Upper lobe of left lung (tissue), 4 donors: ENCODE measurements around the gene SERPINB6.

ENCODE experiments used
- CTCF ChIP-seq, 6 experiments: fragments of 450-650 bp in 4 of 6; fragments of 200-600 bp in 2 of 6; sonication (generic) in 2 of 6; IDR thresholded peaks; one replicate each; pipeline ENCODE4 v1.5.1; 2016 to 2019; ENCODE audit warnings: antibody characterized with exemption in 6 of 6
- POLR2A ChIP-seq, 4 donors: fragments of 450-650 bp; IDR thresholded peaks; one replicate each; pipeline ENCODE4 v1.5.1; 2016 to 2017; ENCODE audit warnings: antibody characterized with exemption in 4 of 4, mild to moderate bottlenecking in 2 of 4
- POLR2AphosphoS5 ChIP-seq, 2 donors: sonication (generic); formaldehyde crosslinking; IDR thresholded peaks; one replicate each; pipeline ENCODE4 v1.5.1; 2017; ENCODE audit warnings: antibody characterized with exemption in 2 of 2

DNA sequence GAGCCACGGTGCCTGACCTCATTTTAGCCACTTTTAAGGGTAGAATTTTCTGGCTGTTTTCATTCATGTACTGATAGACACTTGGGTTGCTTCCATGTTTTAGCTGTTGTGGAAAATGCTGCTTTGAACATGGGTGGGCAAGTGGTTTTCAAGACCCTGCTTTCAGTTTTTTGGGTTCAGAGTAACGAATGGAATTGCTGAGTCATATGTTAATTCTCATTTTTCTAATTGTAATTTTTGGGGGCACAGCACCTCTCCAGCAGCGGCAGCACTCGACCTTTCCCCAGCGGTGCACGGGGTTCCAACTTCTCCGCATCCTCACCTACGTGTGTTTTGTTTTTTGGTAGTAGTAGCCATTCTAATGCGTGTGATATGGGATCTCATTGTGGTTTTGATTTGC lies 33.7 kb upstream of the SERPINB6 start:
- no peak for TF ChIP-seq CTCF (IDR thresholded peaks at IDR 0.05)
- no peak for TF ChIP-seq POLR2A (IDR thresholded peaks at IDR 0.05)
- TF ChIP-seq POLR2AphosphoS5 (IDR thresholded peaks at IDR 0.05), result no peak
